Measurements from ENCODE around the gene SBK2.

SBK2 gene

DNA sequence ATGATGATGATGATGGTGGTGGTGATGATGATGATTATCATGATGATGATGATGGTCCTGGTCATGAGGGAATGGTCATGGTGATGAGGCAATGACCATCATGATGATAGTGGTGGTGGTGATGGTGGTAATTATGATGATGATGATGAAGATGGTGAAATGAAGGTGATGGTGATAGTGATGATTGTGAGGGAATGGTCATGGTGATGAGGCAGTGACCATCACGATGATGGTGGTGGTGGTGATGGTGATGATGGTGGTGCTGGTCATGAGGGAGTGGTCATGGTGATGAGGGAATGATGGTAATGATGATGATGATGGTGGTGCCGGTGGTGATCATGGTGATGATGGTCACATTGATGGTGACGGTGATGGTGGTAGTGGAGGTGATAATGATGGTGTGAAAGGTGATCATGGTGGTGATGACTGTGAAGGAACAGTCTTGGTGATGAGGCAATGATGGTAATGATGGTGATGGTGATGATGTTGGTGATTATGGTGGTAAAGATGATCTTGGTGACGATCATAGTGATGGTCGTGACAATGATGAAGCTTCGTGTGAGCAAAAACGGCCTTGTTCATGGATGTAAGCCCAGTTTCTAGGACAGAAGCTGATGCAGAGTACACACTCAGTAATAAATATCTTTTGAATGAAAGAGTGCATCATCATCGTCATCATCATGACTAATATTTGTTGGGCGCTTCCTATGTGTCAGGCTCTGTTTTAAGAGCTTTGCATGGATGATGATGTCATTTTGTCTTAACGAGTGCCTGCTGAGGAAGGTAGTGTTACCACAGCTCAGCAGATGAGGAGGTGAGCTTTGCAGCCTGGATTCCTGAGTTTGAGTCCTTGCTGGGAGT lies 17.3 kb downstream of the SBK2 start:
- TF ChIP-seq, protein P1, sequence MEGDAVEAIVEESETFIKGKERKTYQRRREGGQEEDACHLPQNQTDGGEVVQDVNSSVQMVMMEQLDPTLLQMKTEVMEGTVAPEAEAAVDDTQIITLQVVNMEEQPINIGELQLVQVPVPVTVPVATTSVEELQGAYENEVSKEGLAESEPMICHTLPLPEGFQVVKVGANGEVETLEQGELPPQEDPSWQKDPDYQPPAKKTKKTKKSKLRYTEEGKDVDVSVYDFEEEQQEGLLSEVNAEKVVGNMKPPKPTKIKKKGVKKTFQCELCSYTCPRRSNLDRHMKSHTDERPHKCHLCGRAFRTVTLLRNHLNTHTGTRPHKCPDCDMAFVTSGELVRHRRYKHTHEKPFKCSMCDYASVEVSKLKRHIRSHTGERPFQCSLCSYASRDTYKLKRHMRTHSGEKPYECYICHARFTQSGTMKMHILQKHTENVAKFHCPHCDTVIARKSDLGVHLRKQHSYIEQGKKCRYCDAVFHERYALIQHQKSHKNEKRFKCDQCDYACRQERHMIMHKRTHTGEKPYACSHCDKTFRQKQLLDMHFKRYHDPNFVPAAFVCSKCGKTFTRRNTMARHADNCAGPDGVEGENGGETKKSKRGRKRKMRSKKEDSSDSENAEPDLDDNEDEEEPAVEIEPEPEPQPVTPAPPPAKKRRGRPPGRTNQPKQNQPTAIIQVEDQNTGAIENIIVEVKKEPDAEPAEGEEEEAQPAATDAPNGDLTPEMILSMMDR (IDR thresholded peaks at IDR 0.05; ENCODE audit: low read depth, low read length), result no peak
- H3K4me3 ChIP-seq (ENCODE audit: low read depth, low read length), result no peak overlapping the region

DNA sequence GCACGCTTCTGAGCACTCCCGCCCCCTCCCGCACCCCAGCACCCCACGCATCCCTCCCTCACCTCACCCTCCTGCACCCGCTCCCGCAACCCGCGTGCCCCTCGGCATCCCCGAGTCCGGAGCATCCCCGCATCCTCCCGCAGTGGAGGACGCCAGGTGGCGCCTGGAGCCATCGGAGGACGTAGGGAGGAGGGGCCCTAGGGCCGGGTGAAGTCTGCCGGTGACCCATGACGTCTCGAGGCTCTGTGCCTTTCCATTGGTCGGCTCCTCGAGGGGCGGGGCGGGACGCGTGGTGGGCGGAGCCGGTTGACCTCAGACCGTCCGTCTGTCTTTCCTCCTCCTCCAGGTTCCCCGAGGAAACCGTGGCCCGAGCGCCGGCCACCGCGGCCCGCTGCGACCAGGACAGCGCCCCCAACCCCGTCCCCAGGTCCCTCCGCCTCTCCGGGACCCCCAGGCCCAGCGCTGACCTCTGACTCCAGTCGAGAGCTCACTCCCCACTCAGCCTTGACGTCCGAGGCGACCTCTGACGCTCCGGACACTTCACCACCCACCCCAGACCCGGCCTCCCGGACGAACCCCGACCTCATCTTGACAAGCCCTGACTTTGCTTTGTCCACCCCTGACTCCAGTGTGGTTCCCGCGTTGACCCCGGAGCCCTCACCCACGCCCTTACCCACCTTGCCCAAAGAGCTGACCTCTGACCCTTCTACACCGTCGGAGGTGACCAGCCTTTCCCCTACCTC lies 19.9 kb downstream of the SBK2 start:
- TF ChIP-seq, protein P1 (IDR thresholded peaks at IDR 0.05; ENCODE audit: low read depth, low read length), result peak; percentile 84
- H3K4me3 ChIP-seq (ENCODE audit: low read depth, low read length), result peak overlapping the region; percentile 37; the same call in 1 of the 2 replicates

DNA sequence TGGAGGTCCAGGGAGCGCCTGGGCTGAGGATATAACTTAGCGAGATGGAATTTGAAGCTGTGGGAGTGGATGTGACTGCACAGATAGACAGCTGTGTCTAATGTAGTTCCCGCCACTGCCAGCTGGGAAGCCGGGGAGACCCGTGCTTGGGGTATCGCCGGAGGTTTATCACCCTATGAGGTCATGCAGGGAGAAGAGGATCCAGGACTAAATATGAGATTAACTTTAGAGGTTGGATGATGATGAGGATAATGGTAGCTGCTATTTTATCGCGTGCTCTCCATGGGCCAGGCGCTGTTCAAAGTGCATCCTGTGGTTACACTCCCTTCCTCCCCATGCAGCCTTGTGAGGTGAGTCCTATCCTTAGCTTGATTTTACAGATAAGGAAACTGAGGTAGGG lies 28.8 kb downstream of the SBK2 start:
- TF ChIP-seq, protein P1 (IDR thresholded peaks at IDR 0.05; ENCODE audit: low read depth, low read length), result no peak
- no peak overlapping the region for H3K4me3 ChIP-seq (ENCODE audit: low read depth, low read length)

DNA sequence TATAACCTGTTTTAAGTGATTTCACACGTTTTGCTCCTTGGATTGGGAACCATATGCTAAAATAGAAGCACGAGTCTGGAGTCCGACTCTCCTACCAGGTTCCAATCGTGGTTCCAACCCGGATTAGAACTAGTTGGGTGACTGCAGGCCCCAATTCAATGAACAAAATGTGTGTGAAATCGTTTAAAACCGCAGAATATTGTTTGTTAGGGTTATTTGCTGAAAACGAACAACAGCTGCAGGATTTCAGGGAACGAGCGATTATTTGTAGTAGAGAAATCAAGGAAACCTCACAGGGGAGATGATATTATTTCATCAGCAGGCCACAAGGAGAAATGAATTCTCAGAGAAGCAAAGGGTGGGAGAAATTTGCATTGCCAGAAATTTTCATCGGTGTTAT lies 32.0 kb downstream of the SBK2 start:
- no peak overlapping the region for H3K4me3 ChIP-seq (ENCODE audit: low read depth, low read length)
- TF ChIP-seq, protein P1 (IDR thresholded peaks at IDR 0.05; ENCODE audit: low read depth, low read length), result no peak

DNA sequence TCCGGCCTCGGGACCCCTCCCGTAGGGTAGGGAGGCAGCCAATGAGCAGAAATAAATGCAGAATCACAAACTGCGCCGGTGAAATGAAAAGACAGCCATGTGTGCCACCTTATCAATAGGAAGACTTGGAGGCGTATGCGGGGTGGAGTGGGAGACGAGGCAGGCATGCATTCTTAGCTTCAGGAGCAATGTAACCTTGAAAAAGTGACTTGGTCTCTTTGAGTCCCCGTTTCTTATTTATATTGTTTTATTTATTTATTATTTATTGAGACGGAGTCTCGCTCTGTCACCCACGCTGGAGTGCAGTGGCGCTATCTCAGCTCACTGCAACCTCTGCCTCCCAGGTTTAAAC lies 32.7 kb downstream of the SBK2 start:
- TF ChIP-seq, protein P1 (IDR thresholded peaks at IDR 0.05; ENCODE audit: low read depth, low read length), result no peak
- H3K4me3 ChIP-seq (ENCODE audit: low read depth, low read length), result peak overlapping the region; percentile 57; the same call in 1 of the 2 replicates

DNA sequence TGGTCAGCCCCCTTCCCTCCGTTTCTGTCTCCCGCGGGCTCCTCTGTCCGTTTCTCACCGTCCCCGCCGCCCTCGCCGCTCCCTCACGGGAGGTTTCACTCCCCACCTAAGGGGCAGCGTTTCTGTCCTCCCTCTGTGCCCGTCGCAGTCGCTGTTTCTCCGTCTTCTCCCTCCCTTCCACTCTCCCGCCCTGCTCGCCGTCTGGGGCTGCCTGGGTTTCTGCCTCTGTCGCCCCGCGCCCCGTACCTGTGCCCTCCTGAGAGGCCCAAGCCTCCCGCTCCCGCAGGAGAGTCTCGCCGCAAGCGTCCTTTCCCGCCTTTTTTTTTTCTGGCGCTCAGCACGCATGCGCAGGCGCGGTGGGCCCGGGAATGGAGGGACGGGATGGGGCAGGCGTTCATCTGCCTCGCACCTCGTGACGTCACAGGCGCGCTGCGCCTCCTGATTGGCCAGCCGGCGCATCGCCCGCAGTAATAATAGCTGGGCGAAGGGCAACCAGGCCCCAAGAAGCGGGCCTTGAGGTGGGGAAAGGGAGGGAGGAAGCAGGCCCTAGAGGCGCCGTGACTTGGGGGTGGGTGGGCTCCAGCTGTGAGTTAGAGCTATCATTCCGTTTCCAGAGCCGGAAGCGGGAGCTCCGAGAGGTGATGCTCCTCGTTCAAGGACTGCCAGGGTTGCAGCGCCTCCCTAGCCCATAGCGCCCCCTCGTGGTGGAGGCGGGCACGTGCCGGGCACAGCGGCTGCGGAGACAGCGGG lies 33.3 kb downstream of the SBK2 start:
- peak overlapping the region; percentile 57 for H3K4me3 ChIP-seq (ENCODE audit: low read depth, low read length)
- TF ChIP-seq, protein P1 (IDR thresholded peaks at IDR 0.05; ENCODE audit: low read depth, low read length), result peak; percentile 95
